Right lobe of liver (tissue), 6 donors: ENCODE data around the gene LRRC4. TPM values are rescaled to one million over a fixed set of nuclear protein-coding genes. Genes with fewer than 3 reads are reported as not detected.

ENCODE experiments used
- ATAC-seq, 4 donors: fragments of 200-7000 bp; cut with Tn5 transposase; one replicate each; pipeline ENCODE4 v1.9.1; 2020; ENCODE audit warnings: mild to moderate bottlenecking in 4 of 4, moderate library complexity in 4 of 4
- DNase-seq, 3 donors: peaks; one replicate each; pipeline ENCODE4 v3.0.0-alpha.2; 2020
- H3K27ac ChIP-seq, 3 donors: fragments of 200-600 bp; one replicate each; pipeline ENCODE4 v1.8.0; 2022
- H3K27me3 ChIP-seq, 2 donors: fragments of 200-600 bp; one replicate each; pipeline ENCODE4 v1.8.0; 2022
- H3K36me3 ChIP-seq, 4 donors: fragments of 200-600 bp; sonication (generic) in 1 of 4; one replicate each; pipeline versions ENCODE4 v1.5.1 to v1.8.0; 2017 to 2022; ENCODE audit warnings: control low read depth in 1 of 4
- H3K4me1 ChIP-seq, 4 donors: fragments of 200-600 bp; sonication (generic) in 1 of 4; one replicate each; pipeline versions ENCODE4 v1.5.1 to v1.8.0; 2017 to 2022; ENCODE audit warnings: control low read depth in 1 of 4
- H3K4me3 ChIP-seq, 3 donors: fragments of 200-600 bp; one replicate each; pipeline ENCODE4 v1.8.0; 2022
- H3K9me3 ChIP-seq, 4 donors: fragments of 200-600 bp; sonication (generic) in 1 of 4; one replicate each; pipeline versions ENCODE4 v1.5.1 to v1.8.0; 2017 to 2022; ENCODE audit warnings: control low read depth in 1 of 4
- POLR2A ChIP-seq: fragments of 450-650 bp; IDR thresholded peaks from one replicate; pipeline ENCODE4 v1.6.1; 2017; ENCODE audit warnings: antibody characterized with exemption, mild to moderate bottlenecking
- WGBS: methylation state at CpG from one replicate; pipeline ENCODE4 v1.1.6; 2018; ENCODE audit warnings: low coverage, low lambda C conversion rate; ENCODE audit not compliant: insufficient coverage; ENCODE audit errors: missing lambda C conversion rate; 5-methylcytosine and 5-hydroxymethylcytosine counted together
- intact Hi-C, 2 donors: fragments of 100-400 bp; cut with DNase I; formaldehyde crosslinking; loops; one replicate each; pipeline versions ENCODE4 v1.11.2 to v1.14.1; 2022
- total RNA-seq, 6 experiments: library from RNA; depleted of rRNA in 2 of 6; stranded (reverse); fragments of >200 nt in 2 of 6; fragmentation: NEBNext Ultra II Directional in 3 of 6; extraction: Animal tissue kit (Norgen Biotek cat#: 25700) in 3 of 6; gene quantifications; one replicate each; pipeline versions ENCODE4 v1.1.0 to v1.2.4, GENCODE V29; 2016 to 2023
- TF ChIP-seq, protein P1 (sequence below), 4 donors: fragments of 200-600 bp in 3 of 4; fragments of 450-650 bp in 1 of 4; IDR thresholded peaks; one replicate each; pipeline versions ENCODE4 v1.5.1 to v1.8.0; 2016 to 2022; ENCODE audit warnings: antibody characterized with exemption in 4 of 4, mild to moderate bottlenecking in 2 of 4
- donor health status: DM: no; HTN: yes; CAD: no.
- donor health status: DM: no; HTN: no; CAD: no.
- donor health status: DM: no; HTN: no; CAD: no.
- donor health status: DM: no; HTN: yes; CAD: no.
- donor health status: DM: no; HTN: yes; CAD: no.

LRRC4 gene
- total RNA-seq, 6 experiments from 2014 or later, result 0.74 to 4.0 (median 2.5) TPM

DNA sequence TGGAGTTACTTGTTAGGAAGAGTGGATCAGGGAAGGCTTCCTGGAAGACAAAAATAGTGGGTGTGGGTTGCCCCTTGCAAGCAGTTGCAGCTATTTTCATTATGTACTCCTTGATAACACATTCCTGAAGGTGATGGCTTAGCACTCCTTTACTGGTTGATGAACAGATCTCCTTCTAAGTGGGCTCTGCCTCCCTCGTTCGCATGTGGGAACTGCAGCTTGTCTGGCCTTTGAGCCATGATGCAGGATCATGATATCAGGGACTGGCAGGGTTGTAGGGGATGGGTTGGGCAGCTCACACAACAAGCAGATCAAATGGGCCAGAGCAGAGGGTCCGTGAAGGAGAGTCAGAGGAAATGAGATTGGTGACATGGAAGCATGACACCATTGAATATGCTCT is 28.8 kb upstream of the LRRC4 start:
- 100% methylated on average over 1 of the region's 3 CpGs for WGBS
- Histone ChIP-seq H3K9me3 (no peaks in the 10 kb centered on the region), H3K4me1 (no peaks in the 10 kb centered on the region), H3K4me3 (no peak overlapping the region), H3K27ac (no peak overlapping the region), H3K27me3 (no peaks in the 10 kb centered on the region), H3K36me3 (no peaks in the 10 kb centered on the region)
- DNase-seq (no peak), ATAC-seq (no peak)
- TF ChIP-seq, protein P1, sequence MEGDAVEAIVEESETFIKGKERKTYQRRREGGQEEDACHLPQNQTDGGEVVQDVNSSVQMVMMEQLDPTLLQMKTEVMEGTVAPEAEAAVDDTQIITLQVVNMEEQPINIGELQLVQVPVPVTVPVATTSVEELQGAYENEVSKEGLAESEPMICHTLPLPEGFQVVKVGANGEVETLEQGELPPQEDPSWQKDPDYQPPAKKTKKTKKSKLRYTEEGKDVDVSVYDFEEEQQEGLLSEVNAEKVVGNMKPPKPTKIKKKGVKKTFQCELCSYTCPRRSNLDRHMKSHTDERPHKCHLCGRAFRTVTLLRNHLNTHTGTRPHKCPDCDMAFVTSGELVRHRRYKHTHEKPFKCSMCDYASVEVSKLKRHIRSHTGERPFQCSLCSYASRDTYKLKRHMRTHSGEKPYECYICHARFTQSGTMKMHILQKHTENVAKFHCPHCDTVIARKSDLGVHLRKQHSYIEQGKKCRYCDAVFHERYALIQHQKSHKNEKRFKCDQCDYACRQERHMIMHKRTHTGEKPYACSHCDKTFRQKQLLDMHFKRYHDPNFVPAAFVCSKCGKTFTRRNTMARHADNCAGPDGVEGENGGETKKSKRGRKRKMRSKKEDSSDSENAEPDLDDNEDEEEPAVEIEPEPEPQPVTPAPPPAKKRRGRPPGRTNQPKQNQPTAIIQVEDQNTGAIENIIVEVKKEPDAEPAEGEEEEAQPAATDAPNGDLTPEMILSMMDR (IDR thresholded peaks at IDR 0.05), result no peak
- intact Hi-C loops, result no loop called here

DNA sequence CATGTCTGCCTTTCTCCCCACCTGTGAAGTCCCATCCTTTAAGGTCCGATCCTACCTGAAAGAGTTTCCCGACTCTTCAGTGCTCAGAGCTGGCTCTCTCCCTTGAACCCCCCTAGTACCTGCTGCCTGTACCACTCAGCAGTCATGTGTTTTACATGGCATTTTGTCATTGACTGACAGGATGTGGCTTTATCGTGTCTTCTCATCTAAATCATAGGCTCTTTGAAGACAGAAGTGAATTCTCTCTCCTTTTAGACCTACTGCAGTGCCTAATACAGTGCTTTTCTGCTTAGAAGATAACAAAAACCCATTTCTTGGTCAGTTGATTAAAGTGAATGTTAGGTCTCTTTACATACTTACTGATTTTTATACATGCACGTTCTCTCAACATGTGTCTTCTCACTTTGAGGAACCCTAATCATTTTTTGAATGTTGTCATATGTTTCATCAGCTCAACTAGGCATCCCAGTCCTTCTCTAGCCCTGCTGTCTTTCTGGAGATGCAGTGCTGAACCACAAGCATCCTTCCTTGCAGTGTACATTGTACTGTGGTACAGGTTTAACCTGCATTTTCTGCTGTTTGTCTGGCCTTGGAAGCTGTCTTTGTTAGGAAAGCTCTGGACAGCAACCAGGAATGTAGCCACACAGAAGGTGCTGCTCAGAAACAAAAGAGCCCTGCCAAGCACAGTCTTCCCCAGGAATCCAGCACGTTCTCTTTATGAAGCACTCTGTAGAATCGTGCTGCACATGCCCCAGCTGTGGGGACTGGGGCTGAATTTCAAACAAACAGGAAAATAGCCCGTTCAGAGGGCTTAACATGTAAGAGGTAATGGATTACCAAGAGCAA is 28.1 kb upstream of the LRRC4 start:
- DNase-seq (no peak), ATAC-seq (no peak)
- 86% methylated on average over 7 of the region's 7 CpGs for WGBS
- Histone ChIP-seq H3K27me3 (no peaks in the 10 kb centered on the region), H3K4me1 (no peaks in the 10 kb centered on the region), H3K36me3 (no peaks in the 10 kb centered on the region), H3K27ac (no peak overlapping the region), H3K4me3 (no peak overlapping the region), H3K9me3 (no peaks in the 10 kb centered on the region)
- TF ChIP-seq, protein P1 (IDR thresholded peaks at IDR 0.05), result no peak
- TF ChIP-seq POLR2A, result no peak
- intact Hi-C loops, result no loop called here

DNA sequence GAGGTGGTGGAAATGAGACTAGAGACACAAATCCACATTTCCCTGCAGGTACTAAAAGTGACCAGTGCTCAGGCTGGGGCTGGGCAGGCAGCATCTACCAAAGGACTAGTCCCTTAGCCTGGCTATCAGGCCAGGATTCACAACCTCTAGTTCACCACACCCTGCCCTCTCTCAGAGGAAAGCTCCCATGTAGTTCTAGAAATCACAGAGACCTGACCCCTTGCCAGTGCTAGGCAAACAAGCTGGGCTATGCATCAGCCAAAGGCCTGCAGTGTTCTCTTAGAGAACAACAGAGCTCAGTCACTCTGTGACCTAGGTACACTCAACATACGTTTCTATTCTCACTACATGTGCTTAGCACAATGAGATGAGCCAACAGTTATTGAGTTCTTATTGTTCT is 26.7 kb upstream of the LRRC4 start:
- TF ChIP-seq, protein P1 (IDR thresholded peaks at IDR 0.05), result no peak
- no peak for TF ChIP-seq POLR2A
- no peaks in the 10 kb centered on the region for H3K27me3 ChIP-seq
- H3K4me1 ChIP-seq, result no peaks in the 10 kb centered on the region
- no peak overlapping the region for H3K27ac ChIP-seq
- H3K36me3 ChIP-seq, result no peaks in the 10 kb centered on the region
- H3K4me3 ChIP-seq, result no peak overlapping the region
- WGBS, result 43% methylated on average over 1 of the region's 1 CpG
- H3K9me3 ChIP-seq, result no peaks in the 10 kb centered on the region
- DNase-seq (no peak), ATAC-seq (peak in 1 of 4 donors; percentile 60)
- intact Hi-C loops, result no loop called here

DNA sequence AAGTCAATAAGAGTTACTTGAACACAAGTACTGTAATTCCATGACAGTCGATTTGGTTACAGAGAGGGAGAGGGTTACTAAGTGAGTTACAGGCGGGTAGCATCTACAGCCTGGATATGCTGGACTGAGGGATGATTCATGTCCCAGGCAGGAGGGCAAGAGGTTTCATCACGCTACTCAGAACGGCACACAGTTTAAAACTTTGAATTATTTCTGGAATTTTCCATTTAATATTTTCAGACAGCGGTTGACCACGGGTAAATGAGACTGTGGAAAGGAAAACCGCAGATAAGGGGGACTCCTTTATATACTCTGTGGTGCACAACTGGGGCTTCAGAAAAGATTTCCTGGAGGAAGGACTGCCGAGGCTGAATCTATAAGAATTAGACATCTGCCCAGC is 25.7 kb upstream of the LRRC4 start:
- no peaks in the 10 kb centered on the region for H3K9me3 ChIP-seq
- H3K4me1 ChIP-seq, result no peaks in the 10 kb centered on the region
- H3K36me3 ChIP-seq, result no peaks in the 10 kb centered on the region
- no peak overlapping the region for H3K4me3 ChIP-seq
- TF ChIP-seq POLR2A, result no peak
- TF ChIP-seq, protein P1 (IDR thresholded peaks at IDR 0.05), result no peak
- H3K27me3 ChIP-seq, result no peaks in the 10 kb centered on the region
- no peak overlapping the region for H3K27ac ChIP-seq
- WGBS, result 81% methylated on average over 8 of the region's 8 CpGs
- ATAC-seq, result no peak
- no peak for DNase-seq
- intact Hi-C loops, result no loop called here
